GM12878 (cell line): Measurements from ENCODE around the gene CCNH. TPM values are rescaled to one million over a fixed set of nuclear protein-coding genes. Genes with fewer than 3 reads are reported as not detected.
A peak's percentile ranks its signal among the peaks of the same experiment; 100 is the strongest.

Source experiments
- ASH2L ChIP-seq: fragments of 300-600, 200-600 bp; sonication (generic); IDR thresholded peaks from 2 replicates; pipeline ENCODE4 v1.6.1; 2017; ENCODE audit warnings: low read depth, mild to moderate bottlenecking, borderline replicate concordance
- ATF7 ChIP-seq: fragments of 450-650 bp; IDR thresholded peaks from 2 replicates; pipeline ENCODE4 v1.6.1; 2016; ENCODE audit warnings: low read depth, mild to moderate bottlenecking
- BHLHE40 ChIP-seq, 2 experiments: fragments of 450-650 bp in 1 of 2; IDR thresholded peaks; 2 replicates each; pipeline ENCODE4 v1.6.1; 2011 to 2017; ENCODE audit warnings: low read depth in 2 of 2, borderline replicate concordance in 1 of 2, improper control_type of control experiment in 1 of 2, low read length in 1 of 2, mild to moderate bottlenecking in 1 of 2
- EED ChIP-seq: sonication (generic); IDR thresholded peaks from 2 replicates; pipeline ENCODE4 v1.6.1; 2016; ENCODE audit warnings: antibody characterized with exemption, low read depth
- HDAC2 ChIP-seq: fragments of 200-600 bp; sonication (generic); IDR thresholded peaks from 2 replicates; pipeline ENCODE4 v1.6.1; 2017
- IKZF1 ChIP-seq: fragments of 450-650 bp; conservative IDR thresholded peaks from 2 replicates; pipeline ENCODE4 v1.6.1; 2017; ENCODE audit warnings: antibody characterized with exemption, mild to moderate bottlenecking
- JUNB ChIP-seq: IDR thresholded peaks from 2 replicates; pipeline ENCODE4 v1.6.1; 2016; ENCODE audit warnings: antibody characterized with exemption, mild to moderate bottlenecking
- KLF5 ChIP-seq: fragments of 450-650 bp; IDR thresholded peaks from 2 replicates; pipeline ENCODE4 v1.6.1; 2014; ENCODE audit warnings: mild to moderate bottlenecking; ENCODE audit not compliant: partially characterized antibody
- POLR2AphosphoS5 ChIP-seq: IDR thresholded peaks from 2 replicates; pipeline ENCODE4 v1.6.1; 2011; ENCODE audit warnings: mild to moderate bottlenecking, low read length, inconsistent platforms
- RAD51 ChIP-seq: fragments of 450-650 bp; IDR thresholded peaks from 2 replicates; pipeline ENCODE4 v1.6.1; 2016; ENCODE audit warnings: moderate library complexity, mild to moderate bottlenecking, inconsistent platforms
- RB1 ChIP-seq: fragments of 450-650 bp; formaldehyde crosslinking; IDR thresholded peaks from 2 replicates; pipeline ENCODE4 v1.6.1; 2017; ENCODE audit warnings: mild to moderate bottlenecking, borderline replicate concordance
- SP1 ChIP-seq: IDR thresholded peaks from one replicate; pipeline ENCODE4 v1.6.1; 2011; ENCODE audit warnings: low read depth, low read length
- STAT3 ChIP-seq: IDR thresholded peaks from 2 replicates; pipeline ENCODE4 v1.6.1; 2011; ENCODE audit warnings: low read depth, low read length, improper control_type of control experiment
- TAF1 ChIP-seq: IDR thresholded peaks from 2 replicates; pipeline ENCODE4 v1.6.1; 2011; ENCODE audit warnings: mild to moderate bottlenecking, low read depth, low read length, borderline replicate concordance
- TCF3 ChIP-seq: IDR thresholded peaks from 2 replicates; pipeline ENCODE4 v1.6.1; 2012; ENCODE audit warnings: low read depth, mild to moderate bottlenecking, low read length, borderline replicate concordance; ENCODE audit not compliant: insufficient read depth
- WRNIP1 ChIP-seq: IDR thresholded peaks from 2 replicates; pipeline ENCODE4 v1.6.1; 2011; ENCODE audit warnings: low read depth, low read length, improper control_type of control experiment, borderline replicate concordance
- ZNF207 ChIP-seq: fragments of 450-650 bp; IDR thresholded peaks from 2 replicates; pipeline ENCODE4 v1.6.1; 2014; ENCODE audit warnings: antibody characterized with exemption, mild to moderate bottlenecking, borderline replicate concordance
- ZNF217 ChIP-seq: fragments of 450-650 bp; IDR thresholded peaks from 2 replicates; pipeline ENCODE4 v1.6.1; 2017; ENCODE audit warnings: antibody characterized with exemption, mild to moderate bottlenecking
- polyA plus RNA-seq, 11 experiments: library from polyadenylated mRNA; depleted of rRNA in 4 of 11; unstranded in 6 of 11; stranded (reverse) in 5 of 11; fragments of >200 nt; fragmentation: Nextera tagmentation in 4 of 11; fragmentation: Illumina TruSeq in 1 of 11; extraction: Ambion mirVana in 4 of 11; extraction: Trizol in 1 of 11; gene quantifications; 1 replicate in 1 of 11; 2 replicates in 10 of 11; pipeline versions ENCODE4 v1.2.1 to v1.2.3, GENCODE V29; 2011 to 2016; ENCODE audit warnings: inconsistent platforms in 2 of 11, missing spikeins in 2 of 11, low read depth in 1 of 11
- total RNA-seq, 4 experiments: library from RNA; depleted of rRNA in 3 of 4; stranded (reverse); fragments of >200 nt in 3 of 4; fragmentation: Illumina TruSeq in 1 of 4; extraction: Trizol in 1 of 4; gene quantifications; 2 replicates each; pipeline versions ENCODE4 v1.2.1 to v1.2.3, GENCODE V29; 2013 to 2021
- TF ChIP-seq, protein P1 (sequence below): fragments of 450-650 bp; IDR thresholded peaks from 2 replicates; pipeline ENCODE4 v1.6.1; 2017; ENCODE audit warnings: borderline replicate concordance
- TF ChIP-seq, protein P2 (sequence below): IDR thresholded peaks from 2 replicates; pipeline ENCODE4 v1.6.1; 2012; ENCODE audit warnings: low read length, inconsistent platforms
- TF ChIP-seq, protein P3 (sequence below): fragments of 450-650 bp; IDR thresholded peaks from 2 replicates; pipeline ENCODE4 v1.6.1; 2017; ENCODE audit warnings: mild to moderate bottlenecking, moderate library complexity
- TF ChIP-seq, protein P4 (sequence below): fragments of 450-650 bp; IDR thresholded peaks from 2 replicates; pipeline ENCODE4 v1.6.1; 2018; ENCODE audit warnings: borderline replicate concordance, mild to moderate bottlenecking; ENCODE audit not compliant: partially characterized antibody

CCNH gene
- total and polyA plus RNA-seq, 10 of the 15 experiments (the other 5 are each of a cell fraction or from before 2014, with no cell fraction given): 43.9 to 116 (median 81.4) TPM

DNA sequence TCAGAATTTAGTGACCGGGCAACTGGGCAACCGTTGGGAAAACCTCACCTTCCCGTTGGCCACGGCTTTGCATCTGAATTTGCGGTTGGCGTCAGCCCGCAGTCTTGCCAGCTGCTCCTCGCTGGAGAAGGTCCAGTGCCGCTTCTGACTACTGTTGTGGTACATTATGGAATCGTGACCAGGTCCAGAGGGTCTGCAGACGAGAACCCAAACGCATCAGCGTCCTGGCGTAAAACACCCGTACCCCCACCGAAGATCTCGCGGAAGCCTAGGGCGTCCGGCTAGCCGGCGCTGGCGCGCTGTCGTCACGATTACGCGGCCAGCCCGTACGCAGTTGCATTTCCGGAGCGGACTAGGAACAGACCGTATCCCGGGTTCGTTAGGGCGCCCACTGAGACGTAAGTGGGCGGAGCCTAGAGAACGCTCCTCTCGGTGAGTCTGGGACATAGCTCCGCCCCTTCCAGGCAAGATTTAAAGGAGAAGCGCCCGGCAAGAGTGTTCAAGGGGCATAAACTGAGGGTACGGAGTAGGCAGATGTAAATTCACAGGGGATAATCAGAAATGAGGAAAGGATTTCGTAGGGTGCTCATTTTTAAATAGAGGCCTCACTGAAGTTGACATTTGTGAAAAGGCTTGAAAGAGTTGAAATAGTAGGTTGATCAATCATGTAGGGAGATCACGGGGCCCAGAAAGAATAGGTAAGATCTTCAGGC is at the start of gene CCNH (continued):
- TF ChIP-seq, protein P1, sequence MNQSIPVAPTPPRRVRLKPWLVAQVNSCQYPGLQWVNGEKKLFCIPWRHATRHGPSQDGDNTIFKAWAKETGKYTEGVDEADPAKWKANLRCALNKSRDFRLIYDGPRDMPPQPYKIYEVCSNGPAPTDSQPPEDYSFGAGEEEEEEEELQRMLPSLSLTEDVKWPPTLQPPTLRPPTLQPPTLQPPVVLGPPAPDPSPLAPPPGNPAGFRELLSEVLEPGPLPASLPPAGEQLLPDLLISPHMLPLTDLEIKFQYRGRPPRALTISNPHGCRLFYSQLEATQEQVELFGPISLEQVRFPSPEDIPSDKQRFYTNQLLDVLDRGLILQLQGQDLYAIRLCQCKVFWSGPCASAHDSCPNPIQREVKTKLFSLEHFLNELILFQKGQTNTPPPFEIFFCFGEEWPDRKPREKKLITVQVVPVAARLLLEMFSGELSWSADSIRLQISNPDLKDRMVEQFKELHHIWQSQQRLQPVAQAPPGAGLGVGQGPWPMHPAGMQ: no peak
- TF ChIP-seq STAT3 (no peak), SP1 (peak; percentile 78), ZNF207 (no peak; the same call in 1 of the 2 replicates), JUNB (no peak), WRNIP1 (no peak), POLR2AphosphoS5 (peak; percentile 96), ZNF217 (no peak), EED (no peak; the same call in 1 of the 2 replicates), BHLHE40 (IDR thresholded peaks at IDR 0.05; ENCODE audit: borderline replicate concordance in 1 of 2, low read depth in 2 of 2, low read length in 1 of 2) (peak; percentile 49 to 65; a peak in 3 of 4 replicates), TCF3 (no peak), IKZF1 (peak; percentile 80), RB1 (no peak; the same call in 1 of the 2 replicates), TAF1 (peak; percentile 66), ATF7 (peak; percentile 57), KLF5 (peak; percentile 16), HDAC2 (no peak), ASH2L (peak; percentile 80; the same call in 1 of the 2 replicates), RAD51 (no peak)
- TF ChIP-seq, protein P2, sequence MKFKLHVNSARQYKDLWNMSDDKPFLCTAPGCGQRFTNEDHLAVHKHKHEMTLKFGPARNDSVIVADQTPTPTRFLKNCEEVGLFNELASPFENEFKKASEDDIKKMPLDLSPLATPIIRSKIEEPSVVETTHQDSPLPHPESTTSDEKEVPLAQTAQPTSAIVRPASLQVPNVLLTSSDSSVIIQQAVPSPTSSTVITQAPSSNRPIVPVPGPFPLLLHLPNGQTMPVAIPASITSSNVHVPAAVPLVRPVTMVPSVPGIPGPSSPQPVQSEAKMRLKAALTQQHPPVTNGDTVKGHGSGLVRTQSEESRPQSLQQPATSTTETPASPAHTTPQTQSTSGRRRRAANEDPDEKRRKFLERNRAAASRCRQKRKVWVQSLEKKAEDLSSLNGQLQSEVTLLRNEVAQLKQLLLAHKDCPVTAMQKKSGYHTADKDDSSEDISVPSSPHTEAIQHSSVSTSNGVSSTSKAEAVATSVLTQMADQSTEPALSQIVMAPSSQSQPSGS: peak; percentile 43; the same call in 1 of the 2 replicates
- TF ChIP-seq, protein P3, sequence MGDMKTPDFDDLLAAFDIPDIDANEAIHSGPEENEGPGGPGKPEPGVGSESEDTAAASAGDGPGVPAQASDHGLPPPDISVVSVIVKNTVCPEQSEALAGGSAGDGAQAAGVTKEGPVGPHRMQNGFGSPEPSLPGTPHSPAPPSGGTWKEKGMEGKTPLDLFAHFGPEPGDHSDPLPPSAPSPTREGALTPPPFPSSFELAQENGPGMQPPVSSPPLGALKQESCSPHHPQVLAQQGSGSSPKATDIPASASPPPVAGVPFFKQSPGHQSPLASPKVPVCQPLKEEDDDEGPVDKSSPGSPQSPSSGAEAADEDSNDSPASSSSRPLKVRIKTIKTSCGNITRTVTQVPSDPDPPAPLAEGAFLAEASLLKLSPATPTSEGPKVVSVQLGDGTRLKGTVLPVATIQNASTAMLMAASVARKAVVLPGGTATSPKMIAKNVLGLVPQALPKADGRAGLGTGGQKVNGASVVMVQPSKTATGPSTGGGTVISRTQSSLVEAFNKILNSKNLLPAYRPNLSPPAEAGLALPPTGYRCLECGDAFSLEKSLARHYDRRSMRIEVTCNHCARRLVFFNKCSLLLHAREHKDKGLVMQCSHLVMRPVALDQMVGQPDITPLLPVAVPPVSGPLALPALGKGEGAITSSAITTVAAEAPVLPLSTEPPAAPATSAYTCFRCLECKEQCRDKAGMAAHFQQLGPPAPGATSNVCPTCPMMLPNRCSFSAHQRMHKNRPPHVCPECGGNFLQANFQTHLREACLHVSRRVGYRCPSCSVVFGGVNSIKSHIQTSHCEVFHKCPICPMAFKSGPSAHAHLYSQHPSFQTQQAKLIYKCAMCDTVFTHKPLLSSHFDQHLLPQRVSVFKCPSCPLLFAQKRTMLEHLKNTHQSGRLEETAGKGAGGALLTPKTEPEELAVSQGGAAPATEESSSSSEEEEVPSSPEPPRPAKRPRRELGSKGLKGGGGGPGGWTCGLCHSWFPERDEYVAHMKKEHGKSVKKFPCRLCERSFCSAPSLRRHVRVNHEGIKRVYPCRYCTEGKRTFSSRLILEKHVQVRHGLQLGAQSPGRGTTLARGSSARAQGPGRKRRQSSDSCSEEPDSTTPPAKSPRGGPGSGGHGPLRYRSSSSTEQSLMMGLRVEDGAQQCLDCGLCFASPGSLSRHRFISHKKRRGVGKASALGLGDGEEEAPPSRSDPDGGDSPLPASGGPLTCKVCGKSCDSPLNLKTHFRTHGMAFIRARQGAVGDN: peak; percentile 86
- TF ChIP-seq, protein P4, sequence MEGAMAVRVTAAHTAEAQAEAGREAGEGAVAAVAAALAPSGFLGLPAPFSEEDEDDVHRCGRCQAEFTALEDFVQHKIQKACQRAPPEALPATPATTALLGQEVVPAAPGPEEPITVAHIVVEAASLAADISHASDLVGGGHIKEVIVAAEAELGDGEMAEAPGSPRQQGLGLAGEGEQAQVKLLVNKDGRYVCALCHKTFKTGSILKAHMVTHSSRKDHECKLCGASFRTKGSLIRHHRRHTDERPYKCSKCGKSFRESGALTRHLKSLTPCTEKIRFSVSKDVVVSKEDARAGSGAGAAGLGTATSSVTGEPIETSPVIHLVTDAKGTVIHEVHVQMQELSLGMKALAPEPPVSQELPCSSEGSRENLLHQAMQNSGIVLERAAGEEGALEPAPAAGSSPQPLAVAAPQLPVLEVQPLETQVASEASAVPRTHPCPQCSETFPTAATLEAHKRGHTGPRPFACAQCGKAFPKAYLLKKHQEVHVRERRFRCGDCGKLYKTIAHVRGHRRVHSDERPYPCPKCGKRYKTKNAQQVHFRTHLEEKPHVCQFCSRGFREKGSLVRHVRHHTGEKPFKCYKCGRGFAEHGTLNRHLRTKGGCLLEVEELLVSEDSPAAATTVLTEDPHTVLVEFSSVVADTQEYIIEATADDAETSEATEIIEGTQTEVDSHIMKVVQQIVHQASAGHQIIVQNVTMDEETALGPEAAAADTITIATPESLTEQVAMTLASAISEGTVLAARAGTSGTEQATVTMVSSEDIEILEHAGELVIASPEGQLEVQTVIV: peak; percentile 76
